Activated CD4-positive, alpha-beta T cell treated with anti-CD3 and anti-CD28 coated beads, Interleukin-2, amount 50 U/mL, for 1 hour (primary cell): ENCODE results near the gene RNF121.

Experiments used
- DNase-seq: peaks from one replicate; pipeline ENCODE4 v3.0.0-alpha.2; 2020

RNF121 gene

GRCh38 chr11:72006309-72007088 is 77.7 kb downstream of the RNF121 start:
- DNase-seq = no peak

GRCh38 chr11:72007089-72007476 is 78.2 kb downstream of the RNF121 start:
- DNase-seq = no peak

- DNase-seq = no peak
These were observed 78.7 kb downstream of the RNF121 start for GRCh38 chr11:72007587-72007986.

- no peak for DNase-seq
These were observed 79.9 kb downstream of the RNF121 start for GRCh38 chr11:72008728-72009127.

- no peak for DNase-seq
These were observed 80.3 kb downstream of the RNF121 start for GRCh38 chr11:72009156-72009555.

GRCh38 chr11:72010529-72011233 is 81.8 kb downstream of the RNF121 start:
- no peak for DNase-seq

GRCh38 chr11:72012091-72012630 is 83.3 kb downstream of the RNF121 start:
- no peak for DNase-seq

GRCh38 chr11:72012897-72013721 is 84.3 kb downstream of the RNF121 start:
- no peak for DNase-seq

- no peak for DNase-seq
These were observed 85.2 kb downstream of the RNF121 start for GRCh38 chr11:72013765-72014711.

- no peak for DNase-seq
These were observed 86.0 kb downstream of the RNF121 start for GRCh38 chr11:72014761-72015320.

- no peak for DNase-seq
These were observed 86.7 kb downstream of the RNF121 start for GRCh38 chr11:72015511-72016061.

- DNase-seq = no peak
These were observed 89.3 kb downstream of the RNF121 start for GRCh38 chr11:72018171-72018570.

- no peak for DNase-seq
These were observed 94.5 kb downstream of the RNF121 start for GRCh38 chr11:72023335-72023734.

- no peak for DNase-seq
These were observed 95.4 kb downstream of the RNF121 start for GRCh38 chr11:72024069-72024754.

GRCh38 chr11:72026090-72026489 is 97.2 kb downstream of the RNF121 start:
- no peak for DNase-seq

GRCh38 chr11:72030472-72031045 is 101.7 kb downstream of the RNF121 start:
- DNase-seq = no peak

GRCh38 chr11:72036687-72037086 is 107.8 kb downstream of the RNF121 start:
- DNase-seq = no peak

- DNase-seq = no peak
These were observed 108.9 kb downstream of the RNF121 start for GRCh38 chr11:72037554-72038311.

- no peak for DNase-seq
These were observed 109.6 kb downstream of the RNF121 start for GRCh38 chr11:72038491-72038890.
